ENCODE measurements around the gene GPR78. TPM values are rescaled to one million over a fixed set of nuclear protein-coding genes. Genes with fewer than 3 reads are reported as not detected.

The GPR78 gene
- total and polyA plus RNA-seq, 4 donors = 0.05 to 0.28 TPM; not detected in 2

- no peak for DNase-seq
- Histone ChIP-seq H3K27ac (ENCODE audit: low read depth in 1 of 2, low read length in 1 of 2) (no peak overlapping the region), H3K36me3 (ENCODE audit: control insufficient read depth in 4 of 4, insufficient read depth in 4 of 4, low read length in 4 of 4) (no peaks in the 10 kb centered on the region), H3K9ac (ENCODE audit: insufficient read depth in 1 of 2, low read length in 2 of 2) (no peak overlapping the region), H3K4me1 (ENCODE audit: control insufficient read depth in 5 of 5, insufficient read depth in 5 of 5, low read length in 5 of 5) (peaks cover 0 to 4% (median 0%) of the 10 kb centered on the region in 5 donors), H3K4me3 (no peak overlapping the region), H3K27me3 (ENCODE audit: control insufficient read depth in 3 of 3, insufficient read depth in 3 of 3, low read length in 2 of 3) (peaks cover 17 to 34% (median 21%) of the 10 kb centered on the region in 3 donors), H3K9me3 (ENCODE audit: control insufficient read depth in 4 of 4, insufficient read depth in 3 of 4, low read length in 3 of 4) (peaks cover 0 to 9% (median 0%) of the 10 kb centered on the region in 4 donors)
- ATAC-seq (ENCODE audit: insufficient read depth, low FRiP score) = no peak
- no peak for TF ChIP-seq CTCF (IDR thresholded peaks at IDR 0.05; ENCODE audit: control extremely low read depth, extremely low read depth)
- WGBS, 2 donors = 61 to 62% methylated on average over 8 of the region's 8 CpGs
Measured at GRCh38 chr4:8577046-8577445, 3.1 kb upstream of the GPR78 start.

GRCh38 chr4:8577972-8578371, 2.2 kb upstream of the GPR78 start:
- DNase-seq (no peak), ATAC-seq (ENCODE audit: insufficient read depth, low FRiP score) (no peak)
- Histone ChIP-seq H3K4me3 (no peak overlapping the region), H3K27ac (ENCODE audit: low read depth in 1 of 2, low read length in 1 of 2) (no peak overlapping the region), H3K4me1 (ENCODE audit: control insufficient read depth in 5 of 5, insufficient read depth in 5 of 5, low read length in 5 of 5) (peaks cover 0 to 4% (median 0%) of the 10 kb centered on the region in 5 donors), H3K27me3 (ENCODE audit: control insufficient read depth in 3 of 3, insufficient read depth in 3 of 3, low read length in 2 of 3) (peaks cover 17 to 38% (median 21%) of the 10 kb centered on the region in 3 donors), H3K9ac (ENCODE audit: insufficient read depth in 1 of 2, low read length in 2 of 2) (no peak overlapping the region), H3K36me3 (ENCODE audit: control insufficient read depth in 4 of 4, insufficient read depth in 4 of 4, low read length in 4 of 4) (no peaks in the 10 kb centered on the region), H3K9me3 (ENCODE audit: control insufficient read depth in 4 of 4, insufficient read depth in 3 of 4, low read length in 3 of 4) (peaks cover 0 to 9% (median 0%) of the 10 kb centered on the region in 4 donors)
- no peak for TF ChIP-seq CTCF (IDR thresholded peaks at IDR 0.05; ENCODE audit: control extremely low read depth, extremely low read depth)
- 73 to 83% methylated on average over 4 of the region's 4 CpGs for WGBS, 2 donors

- DNase-seq = no peak
- WGBS, 2 donors = 78 to 81% methylated on average over 3 of the region's 3 CpGs
- no peak for TF ChIP-seq CTCF (IDR thresholded peaks at IDR 0.05; ENCODE audit: control extremely low read depth, extremely low read depth)
Measured at GRCh38 chr4:8578717-8579116, 1.5 kb upstream of the GPR78 start.

More at GRCh38 chr4:8578717-8579116, 1.5 kb upstream of the GPR78 start:
- H3K4me1 ChIP-seq (ENCODE audit: control insufficient read depth in 5 of 5, insufficient read depth in 5 of 5, low read length in 5 of 5) = peaks cover 0 to 4% (median 0%) of the 10 kb centered on the region in 5 donors
- H3K27ac ChIP-seq (ENCODE audit: low read depth in 1 of 2, low read length in 1 of 2) = no peak overlapping the region
- no peak overlapping the region for H3K4me3 ChIP-seq
- no peaks in the 10 kb centered on the region for H3K36me3 ChIP-seq (ENCODE audit: control insufficient read depth in 4 of 4, insufficient read depth in 4 of 4, low read length in 4 of 4)
- no peak for ATAC-seq (ENCODE audit: insufficient read depth, low FRiP score)
- H3K9ac ChIP-seq (ENCODE audit: insufficient read depth in 1 of 2, low read length in 2 of 2) = no peak overlapping the region
- peaks cover 0 to 9% (median 0%) of the 10 kb centered on the region in 4 donors for H3K9me3 ChIP-seq (ENCODE audit: control insufficient read depth in 4 of 4, insufficient read depth in 3 of 4, low read length in 3 of 4)
- H3K27me3 ChIP-seq (ENCODE audit: control insufficient read depth in 3 of 3, insufficient read depth in 3 of 3, low read length in 2 of 3) = peaks cover 17 to 40% (median 21%) of the 10 kb centered on the region in 3 donors
